ENCODE measurements around the gene FHAD1.

Gene FHAD1

GRCh38 chr1:15362096-15362736 is 115.2 kb downstream of the FHAD1 start:
- no peak for DNase-seq (ENCODE audit: low read depth)
- no peak for TF ChIP-seq CTCF (IDR thresholded peaks at IDR 0.05; ENCODE audit: insufficient read depth, low read depth, low read length, missing control alignments)
- H3K4me3 ChIP-seq (ENCODE audit: low read length), result no peak overlapping the region

- DNase-seq (ENCODE audit: low read depth), result no peak
- no peak overlapping the region for H3K4me3 ChIP-seq (ENCODE audit: low read length)
- no peak for TF ChIP-seq CTCF (IDR thresholded peaks at IDR 0.05; ENCODE audit: insufficient read depth, low read depth, low read length, missing control alignments)
These were observed 115.7 kb downstream of the FHAD1 start for GRCh38 chr1:15362737-15363128.

GRCh38 chr1:15364740-15365139 is 117.7 kb downstream of the FHAD1 start:
- no peak overlapping the region for H3K4me3 ChIP-seq (ENCODE audit: low read length)
- peak; percentile 52 for DNase-seq (ENCODE audit: low read depth)
- peak; percentile 24 for TF ChIP-seq CTCF (IDR thresholded peaks at IDR 0.05; ENCODE audit: insufficient read depth, low read depth, low read length, missing control alignments)

- TF ChIP-seq CTCF (IDR thresholded peaks at IDR 0.05; ENCODE audit: insufficient read depth, low read depth, low read length, missing control alignments), result no peak
- no peak overlapping the region for H3K4me3 ChIP-seq (ENCODE audit: low read length)
- DNase-seq (ENCODE audit: low read depth), result no peak
These were observed 121.9 kb downstream of the FHAD1 start for GRCh38 chr1:15368888-15369287.

- no peak for DNase-seq (ENCODE audit: low read depth)
- TF ChIP-seq CTCF (IDR thresholded peaks at IDR 0.05; ENCODE audit: insufficient read depth, low read depth, low read length, missing control alignments), result no peak
- no peak overlapping the region for H3K4me3 ChIP-seq (ENCODE audit: low read length)
These were observed 123.2 kb downstream of the FHAD1 start for GRCh38 chr1:15370268-15370667.

GRCh38 chr1:15370781-15371520 is 123.9 kb downstream of the FHAD1 start:
- no peak overlapping the region for H3K4me3 ChIP-seq (ENCODE audit: low read length)
- no peak for TF ChIP-seq CTCF (IDR thresholded peaks at IDR 0.05; ENCODE audit: insufficient read depth, low read depth, low read length, missing control alignments)
- no peak for DNase-seq (ENCODE audit: low read depth)
